Measurements from ENCODE around the gene NPAS2. TPM values are rescaled to one million over a fixed set of nuclear protein-coding genes. Genes with fewer than 3 reads are reported as not detected.

Gene NPAS2
- total and polyA plus RNA-seq, 2 of the 8 experiments (the other 6 are each of a cell fraction or from before 2014, with no cell fraction given): 1.8 to 1.9 TPM

- no peak for TF ChIP-seq MAX (IDR thresholded peaks at IDR 0.05)
Measured at GRCh38 chr2:101006065-101006715, 186.3 kb downstream of the NPAS2 start (continued).

Measured in H1 (cell line).